ENCODE data around the gene ELP5.

Gene ELP5

GRCh38 chr17:7285679-7286078 lies 33.7 kb downstream of the ELP5 start:
- no peaks in the 10 kb centered on the region for H3K79me2 ChIP-seq (ENCODE audit: insufficient read depth, low read length)
- no peak overlapping the region for H3K9ac ChIP-seq (ENCODE audit: low read length)
- H2AFZ ChIP-seq (ENCODE audit: low read length), result no peak overlapping the region
- peaks cover 12% of the 10 kb centered on the region for H3K27me3 ChIP-seq (ENCODE audit: insufficient read depth, low read length)
- no peak for TF ChIP-seq CTCF (IDR thresholded peaks at IDR 0.05; ENCODE audit: low read length)
- no peak for TF ChIP-seq EZH2 (IDR thresholded peaks at IDR 0.05; ENCODE audit: borderline replicate concordance, low read length)
- H3K36me3 ChIP-seq (ENCODE audit: insufficient read depth, low read length), result no peaks in the 10 kb centered on the region
- H3K27ac ChIP-seq (ENCODE audit: low read depth, low read length, poor library complexity, severe bottlenecking), result no peak overlapping the region
- H3K4me1 ChIP-seq (ENCODE audit: insufficient read depth, low read length, severe bottlenecking), result peaks cover 14% of the 10 kb centered on the region
- H3F3A ChIP-seq (ENCODE audit: insufficient read depth, low read length), result no peaks in the 10 kb centered on the region
- H3K9me3 ChIP-seq (ENCODE audit: low read length), result no peaks in the 10 kb centered on the region
- no peaks in the 10 kb centered on the region for H3K9me2 ChIP-seq (ENCODE audit: low read depth, low read length)
- H3K4me3 ChIP-seq (ENCODE audit: low read depth, low read length, poor library complexity, severe bottlenecking), result no peak overlapping the region
- H4K20me1 ChIP-seq (ENCODE audit: insufficient read depth, low read length), result no peaks in the 10 kb centered on the region
- H3K4me2 ChIP-seq (ENCODE audit: low read length), result no peak overlapping the region

- Histone ChIP-seq H3K4me3 (ENCODE audit: low read depth, low read length, poor library complexity, severe bottlenecking) (no peak overlapping the region), H3K27ac (ENCODE audit: low read depth, low read length, poor library complexity, severe bottlenecking) (no peak overlapping the region)
These were observed 37.4 kb downstream of the ELP5 start for GRCh38 chr17:7289256-7290032.

GRCh38 chr17:7290166-7290565 lies 38.2 kb downstream of the ELP5 start:
- Histone ChIP-seq H2AFZ (ENCODE audit: low read length) (no peak overlapping the region), H3K9me3 (ENCODE audit: low read length) (no peaks in the 10 kb centered on the region), H4K20me1 (ENCODE audit: insufficient read depth, low read length) (no peaks in the 10 kb centered on the region), H3K27ac (ENCODE audit: low read depth, low read length, poor library complexity, severe bottlenecking) (no peak overlapping the region), H3K79me2 (ENCODE audit: insufficient read depth, low read length) (no peaks in the 10 kb centered on the region), H3K4me3 (ENCODE audit: low read depth, low read length, poor library complexity, severe bottlenecking) (no peak overlapping the region), H3K36me3 (ENCODE audit: insufficient read depth, low read length) (no peaks in the 10 kb centered on the region), H3F3A (ENCODE audit: insufficient read depth, low read length) (no peaks in the 10 kb centered on the region), H3K4me1 (ENCODE audit: insufficient read depth, low read length, severe bottlenecking) (peaks cover 7% of the 10 kb centered on the region), H3K4me2 (ENCODE audit: low read length) (no peak overlapping the region), H3K9me2 (ENCODE audit: low read depth, low read length) (no peaks in the 10 kb centered on the region), H3K9ac (ENCODE audit: low read length) (no peak overlapping the region), H3K27me3 (ENCODE audit: insufficient read depth, low read length) (peaks cover 12% of the 10 kb centered on the region)
- no peak for TF ChIP-seq CTCF (IDR thresholded peaks at IDR 0.05; ENCODE audit: low read length)

More at GRCh38 chr17:7289256-7290032, 37.4 kb downstream of the ELP5 start:
- H2AFZ ChIP-seq (ENCODE audit: low read length), result no peak overlapping the region
- H3K4me2 ChIP-seq (ENCODE audit: low read length), result no peak overlapping the region
- no peaks in the 10 kb centered on the region for H3K4me1 ChIP-seq (ENCODE audit: insufficient read depth, low read length, severe bottlenecking)
- H3K9ac ChIP-seq (ENCODE audit: low read length), result no peak overlapping the region
- peaks cover 12% of the 10 kb centered on the region for H3K27me3 ChIP-seq (ENCODE audit: insufficient read depth, low read length)
- TF ChIP-seq CTCF (IDR thresholded peaks at IDR 0.05; ENCODE audit: low read length) (no peak), EZH2 (IDR thresholded peaks at IDR 0.05; ENCODE audit: borderline replicate concordance, low read length) (no peak)
- no peaks in the 10 kb centered on the region for H4K20me1 ChIP-seq (ENCODE audit: insufficient read depth, low read length)
- H3K79me2 ChIP-seq (ENCODE audit: insufficient read depth, low read length), result no peaks in the 10 kb centered on the region
- H3K36me3 ChIP-seq (ENCODE audit: insufficient read depth, low read length), result no peaks in the 10 kb centered on the region
- no peaks in the 10 kb centered on the region for H3K9me3 ChIP-seq (ENCODE audit: low read length)
- H3K9me2 ChIP-seq (ENCODE audit: low read depth, low read length), result no peaks in the 10 kb centered on the region
- H3F3A ChIP-seq (ENCODE audit: insufficient read depth, low read length), result no peaks in the 10 kb centered on the region
